Neural cell (in vitro differentiated cells): ENCODE data around the gene ELF1. TPM values are rescaled to one million over a fixed set of nuclear protein-coding genes. Genes with fewer than 3 reads are reported as not detected.

Experiments
- H2AFZ ChIP-seq: fragments of 200-600, 300-800 bp; sonication (generic), shearing (Covaris generic); 2 replicates; pipeline ENCODE4 v1.6.0; 2014; ENCODE audit warnings: low read depth, mild to moderate bottlenecking, antibody characterized with exemption, low read length, moderate library complexity
- H3F3A ChIP-seq: fragments of 200-600 bp; shearing (Covaris generic); 2 replicates; pipeline ENCODE4 v1.6.1; 2016; ENCODE audit warnings: mild to moderate bottlenecking, moderate library complexity, mixed read lengths, antibody characterized with exemption, low read length; ENCODE audit not compliant: insufficient read depth, poor library complexity, severe bottlenecking
- H3K27ac ChIP-seq: fragments of 200-600, 300-800 bp; sonication (generic), shearing (Covaris generic); 2 replicates; pipeline ENCODE4 v1.5.1; 2014; ENCODE audit warnings: mild to moderate bottlenecking, low read length, moderate library complexity
- H3K27me3 ChIP-seq: fragments of 300-800, 200-600 bp; sonication (generic), shearing (Covaris generic); 2 replicates; pipeline ENCODE4 v1.6.0; 2014; ENCODE audit warnings: mild to moderate bottlenecking, low read depth, low read length, moderate library complexity; ENCODE audit not compliant: insufficient read depth
- H3K36me3 ChIP-seq: fragments of 300-800, 200-600 bp; sonication (generic), shearing (Covaris generic); 2 replicates; pipeline ENCODE4 v1.5.1; 2014; ENCODE audit warnings: mild to moderate bottlenecking, antibody characterized with exemption, low read length, moderate library complexity; ENCODE audit not compliant: insufficient read depth
- H3K4me2 ChIP-seq: fragments of 300-800, 200-600 bp; sonication (generic), shearing (Covaris generic); 2 replicates; pipeline ENCODE4 v1.6.0; 2014; ENCODE audit warnings: mild to moderate bottlenecking, low read length
- H3K4me3 ChIP-seq: fragments of 300-800, 200-600 bp; sonication (generic), shearing (Covaris generic); 2 replicates; pipeline ENCODE4 v1.5.1; 2014; ENCODE audit warnings: mild to moderate bottlenecking, low read length, moderate library complexity
- H3K79me2 ChIP-seq: fragments of 200-600 bp; shearing (Covaris generic); replicated peaks from 2 replicates; pipeline ENCODE4 v1.6.0; 2014; ENCODE audit warnings: mild to moderate bottlenecking, low read length, moderate library complexity; ENCODE audit not compliant: insufficient read depth
- H3K9ac ChIP-seq: fragments of 300-800, 200-600 bp; sonication (generic), shearing (Covaris generic); 2 replicates; pipeline ENCODE4 v1.6.1; 2016; ENCODE audit warnings: mild to moderate bottlenecking, low read length, mixed read lengths
- H3K9me2 ChIP-seq: fragments of 200-600 bp; shearing (Covaris generic); 2 replicates; pipeline ENCODE4 v1.6.1; 2016; ENCODE audit warnings: mild to moderate bottlenecking, low read length, mixed read lengths; ENCODE audit not compliant: insufficient read depth
- H3K9me3 ChIP-seq: fragments of 200-600, 300-800 bp; sonication (generic), shearing (Covaris generic); 2 replicates; pipeline ENCODE4 v1.6.1; 2016; ENCODE audit warnings: mild to moderate bottlenecking, mixed run types, low read length, moderate library complexity, mixed read lengths
- H4K20me1 ChIP-seq: fragments of 200-600 bp; shearing (Covaris generic); 2 replicates; pipeline ENCODE4 v1.6.1; 2016; ENCODE audit warnings: mild to moderate bottlenecking, mixed run types; ENCODE audit not compliant: insufficient read depth
- EP300 ChIP-seq: fragments of 450-650 bp; conservative IDR thresholded peaks from 2 replicates; pipeline ENCODE4 v1.6.1; 2014; ENCODE audit warnings: antibody characterized with exemption, mild to moderate bottlenecking, moderate library complexity; ENCODE audit not compliant: poor library complexity, severe bottlenecking
- EZH2 ChIP-seq: fragments of 200-600, 300-800 bp; shearing (Covaris generic), sonication (generic); IDR thresholded peaks from 2 replicates; pipeline ENCODE4 v1.6.1; 2014; ENCODE audit warnings: antibody characterized with exemption, low read length, borderline replicate concordance, mild to moderate bottlenecking; ENCODE audit not compliant: insufficient read depth, poor library complexity, severe bottlenecking
- MXI1 ChIP-seq: fragments of 450-650 bp; conservative IDR thresholded peaks from 2 replicates; pipeline ENCODE4 v1.6.1; 2014; ENCODE audit warnings: antibody characterized with exemption, mild to moderate bottlenecking; ENCODE audit not compliant: poor library complexity, severe bottlenecking
- POLR2AphosphoS5 ChIP-seq: IDR thresholded peaks from 2 replicates; pipeline ENCODE4 v1.6.1; 2012
- RAD21 ChIP-seq: fragments of 450-650 bp; conservative IDR thresholded peaks from 2 replicates; pipeline ENCODE4 v1.6.1; 2014; ENCODE audit warnings: antibody characterized with exemption, mild to moderate bottlenecking, moderate library complexity
- SMC3 ChIP-seq: fragments of 450-650 bp; conservative IDR thresholded peaks from 2 replicates; pipeline ENCODE4 v1.6.1; 2014; ENCODE audit warnings: antibody characterized with exemption, mild to moderate bottlenecking, moderate library complexity; ENCODE audit not compliant: poor library complexity
- TAF1 ChIP-seq: IDR thresholded peaks from 2 replicates; pipeline ENCODE4 v1.6.1; 2012; ENCODE audit warnings: low read depth
- polyA plus RNA-seq: library from polyadenylated mRNA; depleted of rRNA; stranded (reverse); fragments of >200 nt; gene quantifications from 2 replicates; pipeline ENCODE4 v1.2.3, GENCODE V29; 2014
- TF ChIP-seq, protein P1 (sequence below): IDR thresholded peaks from 2 replicates; pipeline ENCODE4 v1.6.1; 2012; ENCODE audit warnings: borderline replicate concordance
- TF ChIP-seq, protein P2 (sequence below): fragments of 450-650 bp; IDR thresholded peaks from 2 replicates; pipeline ENCODE4 v1.5.1; 2014; ENCODE audit warnings: antibody characterized with exemption, mild to moderate bottlenecking, moderate library complexity; ENCODE audit not compliant: poor library complexity, severe bottlenecking

Gene ELF1
- polyA plus RNA-seq, 1 donor from 2014 or later = 2.0 TPM

DNA sequence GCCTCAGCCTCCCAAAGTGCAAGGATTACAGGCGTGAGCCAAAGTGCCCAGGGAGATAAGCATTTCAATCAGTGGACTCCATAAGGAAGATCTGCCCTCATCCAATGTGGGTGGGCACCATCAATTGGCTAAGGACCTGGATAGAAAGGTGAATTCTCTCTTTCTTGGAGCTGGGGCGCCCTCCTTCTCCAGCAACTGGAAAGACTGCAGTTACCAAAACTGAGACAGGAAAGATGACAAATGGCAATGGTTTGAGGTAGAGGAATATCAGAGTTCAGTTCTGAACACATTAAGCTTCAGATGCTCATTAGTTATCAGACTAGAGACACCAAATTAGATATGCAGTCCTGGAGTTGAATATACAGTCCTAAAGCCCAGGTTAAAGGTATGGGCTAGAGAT is 10.5 kb upstream of the ELF1 start:
- no peak overlapping the region for H3K4me3 ChIP-seq
- no peak overlapping the region for H3K9ac ChIP-seq
- H3K79me2 ChIP-seq = no peaks in the 10 kb centered on the region
- no peaks in the 10 kb centered on the region for H3K9me3 ChIP-seq
- no peaks in the 10 kb centered on the region for H3K36me3 ChIP-seq
- H2AFZ ChIP-seq = no peak overlapping the region
- no peaks in the 10 kb centered on the region for H3K27me3 ChIP-seq
- H3K4me2 ChIP-seq = no peak overlapping the region
- no peak overlapping the region for H3K27ac ChIP-seq
- TF ChIP-seq SMC3 (no peak), EZH2 (no peak), TAF1 (no peak), RAD21 (no peak), POLR2AphosphoS5 (no peak), EP300 (no peak), MXI1 (no peak)
- TF ChIP-seq, protein P1, sequence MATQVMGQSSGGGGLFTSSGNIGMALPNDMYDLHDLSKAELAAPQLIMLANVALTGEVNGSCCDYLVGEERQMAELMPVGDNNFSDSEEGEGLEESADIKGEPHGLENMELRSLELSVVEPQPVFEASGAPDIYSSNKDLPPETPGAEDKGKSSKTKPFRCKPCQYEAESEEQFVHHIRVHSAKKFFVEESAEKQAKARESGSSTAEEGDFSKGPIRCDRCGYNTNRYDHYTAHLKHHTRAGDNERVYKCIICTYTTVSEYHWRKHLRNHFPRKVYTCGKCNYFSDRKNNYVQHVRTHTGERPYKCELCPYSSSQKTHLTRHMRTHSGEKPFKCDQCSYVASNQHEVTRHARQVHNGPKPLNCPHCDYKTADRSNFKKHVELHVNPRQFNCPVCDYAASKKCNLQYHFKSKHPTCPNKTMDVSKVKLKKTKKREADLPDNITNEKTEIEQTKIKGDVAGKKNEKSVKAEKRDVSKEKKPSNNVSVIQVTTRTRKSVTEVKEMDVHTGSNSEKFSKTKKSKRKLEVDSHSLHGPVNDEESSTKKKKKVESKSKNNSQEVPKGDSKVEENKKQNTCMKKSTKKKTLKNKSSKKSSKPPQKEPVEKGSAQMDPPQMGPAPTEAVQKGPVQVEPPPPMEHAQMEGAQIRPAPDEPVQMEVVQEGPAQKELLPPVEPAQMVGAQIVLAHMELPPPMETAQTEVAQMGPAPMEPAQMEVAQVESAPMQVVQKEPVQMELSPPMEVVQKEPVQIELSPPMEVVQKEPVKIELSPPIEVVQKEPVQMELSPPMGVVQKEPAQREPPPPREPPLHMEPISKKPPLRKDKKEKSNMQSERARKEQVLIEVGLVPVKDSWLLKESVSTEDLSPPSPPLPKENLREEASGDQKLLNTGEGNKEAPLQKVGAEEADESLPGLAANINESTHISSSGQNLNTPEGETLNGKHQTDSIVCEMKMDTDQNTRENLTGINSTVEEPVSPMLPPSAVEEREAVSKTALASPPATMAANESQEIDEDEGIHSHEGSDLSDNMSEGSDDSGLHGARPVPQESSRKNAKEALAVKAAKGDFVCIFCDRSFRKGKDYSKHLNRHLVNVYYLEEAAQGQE = no peak
- TF ChIP-seq, protein P2, sequence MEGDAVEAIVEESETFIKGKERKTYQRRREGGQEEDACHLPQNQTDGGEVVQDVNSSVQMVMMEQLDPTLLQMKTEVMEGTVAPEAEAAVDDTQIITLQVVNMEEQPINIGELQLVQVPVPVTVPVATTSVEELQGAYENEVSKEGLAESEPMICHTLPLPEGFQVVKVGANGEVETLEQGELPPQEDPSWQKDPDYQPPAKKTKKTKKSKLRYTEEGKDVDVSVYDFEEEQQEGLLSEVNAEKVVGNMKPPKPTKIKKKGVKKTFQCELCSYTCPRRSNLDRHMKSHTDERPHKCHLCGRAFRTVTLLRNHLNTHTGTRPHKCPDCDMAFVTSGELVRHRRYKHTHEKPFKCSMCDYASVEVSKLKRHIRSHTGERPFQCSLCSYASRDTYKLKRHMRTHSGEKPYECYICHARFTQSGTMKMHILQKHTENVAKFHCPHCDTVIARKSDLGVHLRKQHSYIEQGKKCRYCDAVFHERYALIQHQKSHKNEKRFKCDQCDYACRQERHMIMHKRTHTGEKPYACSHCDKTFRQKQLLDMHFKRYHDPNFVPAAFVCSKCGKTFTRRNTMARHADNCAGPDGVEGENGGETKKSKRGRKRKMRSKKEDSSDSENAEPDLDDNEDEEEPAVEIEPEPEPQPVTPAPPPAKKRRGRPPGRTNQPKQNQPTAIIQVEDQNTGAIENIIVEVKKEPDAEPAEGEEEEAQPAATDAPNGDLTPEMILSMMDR = no peak
- H4K20me1 ChIP-seq = no peaks in the 10 kb centered on the region
- no peaks in the 10 kb centered on the region for H3K9me2 ChIP-seq
- no peaks in the 10 kb centered on the region for H3F3A ChIP-seq

DNA sequence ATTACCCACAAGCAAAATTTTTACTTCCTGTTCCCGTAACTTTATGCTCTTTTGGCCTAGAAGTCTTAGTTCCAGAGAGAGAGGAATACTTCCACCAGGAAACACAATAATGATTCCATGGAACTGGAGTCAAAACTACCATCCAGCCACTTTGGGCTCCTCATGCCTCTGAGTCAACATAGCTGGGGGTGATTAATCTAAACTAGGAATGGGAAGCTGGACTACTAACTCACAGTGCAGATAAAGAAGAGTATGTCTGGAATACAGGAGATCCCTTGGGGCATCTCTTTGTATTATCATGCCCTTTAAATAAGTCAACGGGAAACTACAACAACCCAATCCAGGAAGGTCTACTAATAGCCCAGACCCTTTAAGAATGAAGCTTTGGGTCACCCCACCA is 8.9 kb upstream of the ELF1 start:
- Histone ChIP-seq H3F3A (no peaks in the 10 kb centered on the region), H4K20me1 (no peaks in the 10 kb centered on the region), H3K36me3 (no peaks in the 10 kb centered on the region), H3K4me3 (no peak overlapping the region), H3K27me3 (no peaks in the 10 kb centered on the region), H3K9me2 (no peaks in the 10 kb centered on the region), H3K9ac (no peak overlapping the region), H3K9me3 (no peaks in the 10 kb centered on the region), H3K4me2 (no peak overlapping the region), H3K79me2 (no peaks in the 10 kb centered on the region), H3K27ac (no peak overlapping the region), H2AFZ (no peak overlapping the region)
- TF ChIP-seq RAD21 = no peak
- no peak for TF ChIP-seq EP300
- TF ChIP-seq, protein P2 = no peak
